ENCODE data around the gene ERAL1.

GRCh38 chr17:28878158-28878910 is 23.5 kb downstream of the ERAL1 start:
- TF ChIP-seq CTCF (IDR thresholded peaks at IDR 0.05) (no peak), POLR2AphosphoS5 (IDR thresholded peaks at IDR 0.05) (no peak), POLR2A (IDR thresholded peaks at IDR 0.05) (no peak), EP300 (IDR thresholded peaks at IDR 0.05; ENCODE audit: low read depth) (no peak)

Data from transverse colon (tissue), 4 donors.